PC-9 (cell line): ENCODE measurements around the gene GALNT14. TPM values are rescaled to one million over a fixed set of nuclear protein-coding genes. Genes with fewer than 3 reads are reported as not detected.

Source experiments
- BruUV-seq: library from RNA; stranded (reverse); fragments of 400-500 nt; replicated peaks from 2 replicates; lab custom pipeline; 2021; lab: Mats Ljungman, UMichigan
- CTCF ChIA-PET: fragments of 300-600 bp; sonication (Branson Sonifier 250); formaldehyde crosslinking; loops from one replicate; lab custom pipeline; 2022; ENCODE audit warnings: antibody characterized with exemption; lab: Charles Lee
- POLR2A ChIA-PET: fragments of 300-600 bp; sonication (Branson Sonifier 250); formaldehyde crosslinking; loops from one replicate; lab custom pipeline; 2022; ENCODE audit warnings: antibody characterized with exemption; ENCODE audit not compliant: unreplicated experiment; lab: Charles Lee
- DNase-seq, 2 experiments: peaks; one replicate each; pipeline versions ENCODE4 v3.0.0 to v3.0.0-alpha.2; 2015 to 2022; ENCODE audit warnings: mixed read lengths in 1 of 2
- H2AFZ ChIP-seq: fragments of 200-600 bp; sonication (generic); 2 replicates; pipeline ENCODE4 v1.8.1; 2017; ENCODE audit warnings: antibody characterized with exemption
- H3F3A ChIP-seq: fragments of 200-600 bp; sonication (generic); 2 replicates; pipeline ENCODE4 v1.8.1; 2017; ENCODE audit warnings: antibody characterized with exemption, mild to moderate bottlenecking, low read depth; ENCODE audit not compliant: insufficient read depth
- H3K27ac ChIP-seq: fragments of 200-600 bp; sonication (generic); 2 replicates; pipeline ENCODE4 v1.6.1; 2016; ENCODE audit warnings: mixed run types
- H3K27me3 ChIP-seq: fragments of 200-600 bp; sonication (generic); 2 replicates; pipeline ENCODE4 v1.6.1; 2016; ENCODE audit warnings: low read depth, mixed run types; ENCODE audit not compliant: insufficient read depth
- H3K36me3 ChIP-seq: fragments of 200-600 bp; sonication (generic); 2 replicates; pipeline ENCODE4 v1.6.1; 2016; ENCODE audit warnings: low read depth, mixed run types
- H3K4me1 ChIP-seq: fragments of 200-600 bp; sonication (generic); replicated peaks from 2 replicates; pipeline ENCODE4 v1.6.1; 2016; ENCODE audit warnings: mixed run types; ENCODE audit not compliant: insufficient read depth
- H3K4me2 ChIP-seq: fragments of 200-600 bp; sonication (generic); 2 replicates; pipeline ENCODE4 v1.6.1; 2017; ENCODE audit warnings: mixed run types
- H3K4me3 ChIP-seq: fragments of 200-600 bp; sonication (generic); 2 replicates; pipeline ENCODE4 v1.6.1; 2016; ENCODE audit warnings: mixed run types
- H3K79me2 ChIP-seq: fragments of 200-600 bp; sonication (generic); 2 replicates; pipeline ENCODE4 v1.6.1; 2017; ENCODE audit warnings: low read depth, mixed run types
- H3K9me2 ChIP-seq: fragments of 200-600 bp; sonication (generic); 2 replicates; pipeline ENCODE4 v1.8.1; 2017; ENCODE audit warnings: mild to moderate bottlenecking; ENCODE audit not compliant: insufficient read depth
- H3K9me3 ChIP-seq: fragments of 200-600 bp; sonication (generic); 2 replicates; pipeline ENCODE4 v1.8.1; 2016; ENCODE audit warnings: low read depth; ENCODE audit not compliant: insufficient read depth
- H4K20me1 ChIP-seq: fragments of 200-600 bp; sonication (generic); 2 replicates; pipeline ENCODE4 v1.8.1; 2017; ENCODE audit not compliant: insufficient read depth
- EZH2 ChIP-seq: fragments of 200-600 bp; sonication (generic); IDR thresholded peaks from 2 replicates; pipeline ENCODE4 v1.8.0; 2017; ENCODE audit warnings: antibody characterized with exemption, low read depth
- intact Hi-C: fragments of 100-400 bp; cut with micrococcal nuclease; formaldehyde crosslinking; loops from one replicate; pipeline ENCODE4 v1.10.0; 2022; ENCODE audit not compliant: unreplicated experiment
- total RNA-seq: library from RNA; stranded (reverse); gene quantifications from 2 replicates; pipeline ENCODE4 v1.2.3, GENCODE V29; 2021
- TF ChIP-seq, protein P1 (sequence below): fragments of 200-600 bp; sonication (generic); conservative IDR thresholded peaks from 2 replicates; pipeline ENCODE4 v1.6.1; 2017; ENCODE audit warnings: mixed run types, antibody characterized with exemption, mild to moderate bottlenecking, moderate library complexity

GALNT14 gene
- total RNA-seq, 1 experiment from 2014 or later, result 3.1 TPM

DNA sequence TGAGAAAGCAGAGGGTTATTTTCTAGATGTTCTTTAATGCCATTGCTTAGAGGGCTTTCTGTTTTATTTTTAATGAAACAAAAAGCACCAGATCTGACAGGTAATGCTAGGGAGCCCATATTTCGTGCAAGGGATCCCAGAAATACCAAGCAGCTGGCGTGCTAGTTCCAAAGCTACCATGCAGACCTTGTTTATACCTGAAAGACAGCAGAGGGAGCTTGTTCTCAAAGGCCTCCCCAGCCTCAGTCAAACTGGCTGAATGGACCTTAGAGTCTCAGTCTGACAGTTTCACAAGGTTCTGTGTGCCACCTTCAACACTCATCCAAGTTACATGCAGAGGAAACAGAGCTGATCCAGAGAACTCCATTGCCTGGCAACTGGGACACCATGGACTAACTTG is 48.6 kb downstream of the GALNT14 start:
- no peaks in the 10 kb centered on the region for H3K9me2 ChIP-seq
- ChIA-PET POLR2A (no interaction called here), CTCF (no interaction called here)
- H3K36me3 ChIP-seq, result no peaks in the 10 kb centered on the region
- no TSS peak for BruUV-seq
- no peaks in the 10 kb centered on the region; the same call in 1 of the 2 replicates for H3F3A ChIP-seq
- H3K4me2 ChIP-seq, result no peak overlapping the region
- no peaks in the 10 kb centered on the region for H3K9me3 ChIP-seq
- intact Hi-C loops, result no loop called here
- H3K79me2 ChIP-seq, result peaks cover 50% of the 10 kb centered on the region
- H3K27me3 ChIP-seq, result no peaks in the 10 kb centered on the region
- no peak for DNase-seq
- H3K4me1 ChIP-seq, result peaks cover 7% of the 10 kb centered on the region; the same call in 1 of the 2 replicates
- H2AFZ ChIP-seq, result no peak overlapping the region
- no peaks in the 10 kb centered on the region for H4K20me1 ChIP-seq
- no peak overlapping the region for H3K27ac ChIP-seq
- H3K4me3 ChIP-seq, result no peak overlapping the region
- no peak for TF ChIP-seq EZH2
- TF ChIP-seq, protein P1, sequence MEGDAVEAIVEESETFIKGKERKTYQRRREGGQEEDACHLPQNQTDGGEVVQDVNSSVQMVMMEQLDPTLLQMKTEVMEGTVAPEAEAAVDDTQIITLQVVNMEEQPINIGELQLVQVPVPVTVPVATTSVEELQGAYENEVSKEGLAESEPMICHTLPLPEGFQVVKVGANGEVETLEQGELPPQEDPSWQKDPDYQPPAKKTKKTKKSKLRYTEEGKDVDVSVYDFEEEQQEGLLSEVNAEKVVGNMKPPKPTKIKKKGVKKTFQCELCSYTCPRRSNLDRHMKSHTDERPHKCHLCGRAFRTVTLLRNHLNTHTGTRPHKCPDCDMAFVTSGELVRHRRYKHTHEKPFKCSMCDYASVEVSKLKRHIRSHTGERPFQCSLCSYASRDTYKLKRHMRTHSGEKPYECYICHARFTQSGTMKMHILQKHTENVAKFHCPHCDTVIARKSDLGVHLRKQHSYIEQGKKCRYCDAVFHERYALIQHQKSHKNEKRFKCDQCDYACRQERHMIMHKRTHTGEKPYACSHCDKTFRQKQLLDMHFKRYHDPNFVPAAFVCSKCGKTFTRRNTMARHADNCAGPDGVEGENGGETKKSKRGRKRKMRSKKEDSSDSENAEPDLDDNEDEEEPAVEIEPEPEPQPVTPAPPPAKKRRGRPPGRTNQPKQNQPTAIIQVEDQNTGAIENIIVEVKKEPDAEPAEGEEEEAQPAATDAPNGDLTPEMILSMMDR, result no peak

DNA sequence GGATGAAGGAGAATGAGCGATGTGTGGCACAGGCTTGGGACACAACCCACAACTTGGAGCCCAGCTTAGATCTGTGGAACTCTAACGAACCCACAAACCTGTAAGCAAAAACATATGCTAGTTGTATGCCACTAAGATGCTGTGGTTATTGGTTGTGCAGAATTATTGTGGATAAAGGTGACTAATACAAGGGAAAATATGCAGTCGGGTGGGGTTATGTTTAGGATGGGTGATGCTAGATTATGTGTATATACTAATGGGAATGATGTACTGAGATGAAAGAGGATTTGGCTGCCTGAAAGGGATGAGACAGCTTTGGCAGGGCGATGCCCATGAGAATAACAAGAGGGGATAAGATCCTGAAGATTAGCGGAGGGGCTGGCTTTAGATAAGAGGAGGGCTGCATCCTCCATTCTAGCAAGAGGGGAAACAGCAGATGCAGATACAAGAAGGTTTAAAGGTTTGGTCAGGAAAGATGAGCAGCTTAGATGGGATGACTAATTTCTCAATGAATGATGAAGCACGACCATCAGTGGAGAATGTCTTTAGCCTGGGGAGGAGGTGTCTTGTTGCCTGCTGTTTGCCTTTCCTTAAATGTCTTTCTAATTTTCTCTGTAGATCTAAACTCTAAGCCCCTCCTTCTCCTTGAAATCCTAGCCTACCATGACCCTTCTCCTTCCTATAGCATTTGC is 49.6 kb downstream of the GALNT14 start:
- Histone ChIP-seq H3K4me3 (no peak overlapping the region), H3F3A (no peaks in the 10 kb centered on the region; the same call in 1 of the 2 replicates), H4K20me1 (no peaks in the 10 kb centered on the region), H3K27ac (no peak overlapping the region), H3K79me2 (peaks cover 46% of the 10 kb centered on the region), H3K36me3 (no peaks in the 10 kb centered on the region), H2AFZ (no peak overlapping the region), H3K4me1 (peaks cover 7% of the 10 kb centered on the region; the same call in 1 of the 2 replicates), H3K4me2 (no peak overlapping the region), H3K9me3 (no peaks in the 10 kb centered on the region), H3K27me3 (no peaks in the 10 kb centered on the region), H3K9me2 (no peaks in the 10 kb centered on the region)
- POLR2A ChIA-PET, result no interaction called here
- BruUV-seq, result no TSS peak
- intact Hi-C loops, result no loop called here
- CTCF ChIA-PET, result no interaction called here
- no peak for DNase-seq
- no peak for TF ChIP-seq EZH2

DNA sequence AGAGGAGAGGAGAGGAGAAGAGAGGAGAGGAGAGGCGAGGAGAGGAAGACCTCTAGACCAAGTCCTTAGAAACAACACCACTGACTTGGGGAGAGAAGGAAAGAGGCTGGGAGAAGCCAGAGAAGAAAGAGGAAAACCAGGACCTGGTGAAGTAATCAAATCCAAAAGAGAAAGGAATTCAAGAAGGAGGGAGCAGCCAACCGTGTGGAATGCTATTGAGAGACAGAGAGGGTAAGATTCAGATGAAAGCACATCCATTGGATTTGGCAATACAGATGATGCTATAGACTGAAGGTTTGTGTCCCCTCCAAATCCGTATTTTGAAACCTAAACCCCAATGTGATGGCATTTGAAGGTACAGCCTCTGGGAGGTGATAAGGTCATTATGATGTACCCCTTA is 50.7 kb downstream of the GALNT14 start:
- H3K27me3 ChIP-seq, result no peaks in the 10 kb centered on the region
- no peak overlapping the region for H2AFZ ChIP-seq
- no peaks in the 10 kb centered on the region for H3K9me2 ChIP-seq
- H3K4me3 ChIP-seq, result no peak overlapping the region
- H3F3A ChIP-seq, result peaks cover 2% of the 10 kb centered on the region; the same call in 1 of the 2 replicates
- no peak overlapping the region for H3K27ac ChIP-seq
- peaks cover 49% of the 10 kb centered on the region for H3K79me2 ChIP-seq
- no peaks in the 10 kb centered on the region for H3K36me3 ChIP-seq
- ChIA-PET POLR2A (no interaction called here), CTCF (no interaction called here)
- BruUV-seq, result no TSS peak
- no peak for DNase-seq
- no peak for TF ChIP-seq EZH2
- TF ChIP-seq, protein P1, result no peak
- H3K4me2 ChIP-seq, result no peak overlapping the region
- H3K9me3 ChIP-seq, result no peaks in the 10 kb centered on the region
- intact Hi-C loops, result no loop called here
- peaks cover 15% of the 10 kb centered on the region for H3K4me1 ChIP-seq
- H4K20me1 ChIP-seq, result no peaks in the 10 kb centered on the region; the same call in 1 of the 2 replicates
